HCT116 (cell line): ENCODE results near the gene GJB4. TPM values are rescaled to one million over a fixed set of nuclear protein-coding genes. Genes with fewer than 3 reads are reported as not detected.

Experiments
- ATAC-seq: fragments of 200-7000 bp; cut with Tn5 transposase; 2 replicates; pipeline ENCODE4 v1.9.1; 2020; ENCODE audit warnings: mild to moderate bottlenecking, moderate library complexity
- BruUV-seq: library from RNA; stranded (reverse); fragments of 400-500 nt; replicated peaks from 2 replicates; lab custom pipeline; 2021; lab: Mats Ljungman, UMichigan
- CTCF ChIA-PET: fragments of 300-600 bp; sonication (Branson Sonifier 250); formaldehyde crosslinking; loops from one replicate; lab custom pipeline; 2021; ENCODE audit warnings: antibody characterized with exemption; lab: Charles Lee
- POLR2A ChIA-PET: fragments of 300-600, 350-600 bp; sonication (Branson Sonifier 250); formaldehyde crosslinking; loops from one replicate; lab custom pipeline; 2021; ENCODE audit warnings: antibody characterized with exemption; lab: Charles Lee
- RAD21 ChIA-PET, 2 experiments: fragments of 300-600 bp; sonication (Branson Sonifier 250); formaldehyde crosslinking; loops; one replicate each; lab custom pipeline; 2023; ENCODE audit warnings: low total read pairs in 2 of 2; ENCODE audit not compliant: uncharacterized antibody in 2 of 2, unreplicated experiment in 2 of 2, low non-redundant PET in 1 of 2; lab: Charles Lee
- DNase-seq: peaks from one replicate; pipeline ENCODE4 v3.0.0-alpha.2; 2010; ENCODE audit warnings: low read depth, low spot score
- H2AFZ ChIP-seq: fragments of 200-600 bp; shearing (Covaris generic), sonication (generic); 2 replicates; pipeline ENCODE4 v1.6.1; 2017; ENCODE audit warnings: low read depth, mixed run types, mixed read lengths, antibody characterized with exemption, low read length; ENCODE audit not compliant: poor library complexity, severe bottlenecking
- H3K27ac ChIP-seq: 2 replicates; pipeline ENCODE4 v1.5.1; 2012; ENCODE audit warnings: low read depth, low read length
- H3K27me3 ChIP-seq: fragments of 200-600 bp; sonication (generic); 2 replicates; pipeline ENCODE4 v1.6.1; 2016; ENCODE audit warnings: mixed run types, low read length, mixed read lengths; ENCODE audit not compliant: insufficient read depth
- H3K36me3 ChIP-seq, 2 experiments: fragments of 200-500 bp in 1 of 2; fragments of 200-600 bp in 1 of 2; sonication (Bioruptor generic) in 1 of 2; sonication (generic) in 1 of 2; 2 replicates each; pipeline versions ENCODE4 v1.5.1 to v1.6.1; 2014 to 2016; ENCODE audit warnings: low read length in 2 of 2, inconsistent platforms in 1 of 2, mixed read lengths in 1 of 2, mixed run types in 1 of 2; ENCODE audit not compliant: insufficient read depth in 2 of 2, control insufficient read depth in 1 of 2
- H3K4me1 ChIP-seq, 2 experiments: fragments of 200-600 bp in 1 of 2; sonication (generic) in 1 of 2; 2 replicates each; pipeline versions ENCODE4 v1.5.1 to v1.6.1; 2012 to 2017; ENCODE audit warnings: low read length in 2 of 2, inconsistent platforms in 1 of 2, mild to moderate bottlenecking in 1 of 2, mixed read lengths in 1 of 2, mixed run types in 1 of 2, moderate library complexity in 1 of 2; ENCODE audit not compliant: insufficient read depth in 2 of 2, control insufficient read depth in 1 of 2
- H3K4me2 ChIP-seq: fragments of 200-600 bp; sonication (generic); 2 replicates; pipeline ENCODE4 v1.6.1; 2017; ENCODE audit warnings: mixed run types, low read length, mixed read lengths
- H3K4me3 ChIP-seq, 2 experiments: fragments of 200-600 bp in 1 of 2; sonication (generic) in 1 of 2; replicated peaks in 1 of 2; 2 replicates each; pipeline ENCODE4 v1.5.1; 2011 to 2016; ENCODE audit warnings: low read length in 2 of 2, control low read depth in 1 of 2, low read depth in 1 of 2, mild to moderate bottlenecking in 1 of 2, mixed read lengths in 1 of 2, mixed run types in 1 of 2
- H3K79me2 ChIP-seq: fragments of 200-600 bp; sonication (generic); 2 replicates; pipeline ENCODE4 v1.6.1; 2017; ENCODE audit warnings: mild to moderate bottlenecking, mixed run types, low read length, moderate library complexity, mixed read lengths; ENCODE audit not compliant: insufficient read depth
- H3K9ac ChIP-seq: fragments of 200-600 bp; sonication (generic); 2 replicates; pipeline ENCODE4 v1.6.1; 2016; ENCODE audit warnings: low read length, mixed read lengths
- H3K9me2 ChIP-seq: fragments of 200-600 bp; sonication (generic), shearing (Covaris generic); 2 replicates; pipeline ENCODE4 v1.6.1; 2017; ENCODE audit warnings: mixed run types, mild to moderate bottlenecking, moderate library complexity; ENCODE audit not compliant: insufficient read depth
- H3K9me3 ChIP-seq, 2 experiments: fragments of 200-500 bp in 1 of 2; fragments of 200-600 bp in 1 of 2; sonication (Bioruptor generic) in 1 of 2; sonication (generic) in 1 of 2; 2 replicates each; pipeline ENCODE4 v1.6.1; 2014 to 2017; ENCODE audit warnings: low read length in 2 of 2, mixed read lengths in 2 of 2, inconsistent platforms in 1 of 2, low read depth in 1 of 2, mild to moderate bottlenecking in 1 of 2, mixed run types in 1 of 2, moderate library complexity in 1 of 2; ENCODE audit not compliant: control insufficient read depth in 1 of 2, insufficient read depth in 1 of 2
- H4K20me1 ChIP-seq: fragments of 200-600 bp; sonication (generic), shearing (Covaris generic); 2 replicates; pipeline ENCODE4 v1.6.1; 2017; ENCODE audit warnings: mixed run types, mild to moderate bottlenecking, moderate library complexity; ENCODE audit not compliant: insufficient read depth
- EGR1 ChIP-seq: IDR thresholded peaks from 2 replicates; pipeline ENCODE4 v1.6.1; 2012; ENCODE audit warnings: low read depth
- ELF1 ChIP-seq: IDR thresholded peaks from 2 replicates; pipeline ENCODE4 v1.6.1; 2012; ENCODE audit warnings: low read depth, borderline replicate concordance
- EZH2 ChIP-seq: fragments of 200-600 bp; sonication (generic); IDR thresholded peaks from 2 replicates; pipeline ENCODE4 v1.6.1; 2017; ENCODE audit warnings: antibody characterized with exemption, mixed run types
- FOSL1 ChIP-seq: IDR thresholded peaks from 2 replicates; pipeline ENCODE4 v1.6.1; 2012; ENCODE audit warnings: low read depth
- POLR2A ChIP-seq: IDR thresholded peaks from 2 replicates; pipeline ENCODE4 v1.7.0; 2011; ENCODE audit warnings: borderline replicate concordance; ENCODE audit not compliant: insufficient read depth, insufficient read length; ENCODE audit errors: extremely low read depth
- RAD21 ChIP-seq: IDR thresholded peaks from 2 replicates; pipeline ENCODE4 v1.6.1; 2012; ENCODE audit warnings: low read depth, mild to moderate bottlenecking
- YY1 ChIP-seq: IDR thresholded peaks from 2 replicates; pipeline ENCODE4 v1.6.1; 2011; ENCODE audit warnings: low read length, low read depth, moderate library complexity, mild to moderate bottlenecking; ENCODE audit not compliant: insufficient replicate concordance; ENCODE audit errors: extremely low read depth
- ZNF274 ChIP-seq: fragments of 200-500 bp; sonication (Bioruptor generic); IDR thresholded peaks from 2 replicates; pipeline ENCODE4 v1.6.1; 2014; ENCODE audit warnings: mild to moderate bottlenecking, low read depth, low read length, inconsistent platforms
- intact Hi-C: fragments of 100-400 bp; cut with micrococcal nuclease; formaldehyde crosslinking; loops from 2 replicates; pipeline ENCODE4 v1.10.0; 2022
- total RNA-seq: library from RNA; stranded (reverse); gene quantifications from one replicate; pipeline ENCODE4 v1.2.1, GENCODE V29; 2021; ENCODE audit not compliant: unreplicated experiment
- TF ChIP-seq, protein P1 (sequence below): IDR thresholded peaks from 2 replicates; pipeline ENCODE4 v1.6.1; 2012; ENCODE audit warnings: low read depth
- TF ChIP-seq, protein P2 (sequence below): IDR thresholded peaks from 2 replicates; pipeline ENCODE4 v1.6.1; 2011; ENCODE audit warnings: mild to moderate bottlenecking, low read length, moderate library complexity; ENCODE audit not compliant: insufficient replicate concordance; ENCODE audit errors: extremely low read depth
- TF ChIP-seq, protein P3 (sequence below): IDR thresholded peaks from 2 replicates; pipeline ENCODE4 v1.6.1; 2012

The GJB4 gene
- total RNA-seq, 1 experiment from 2014 or later = 2.0 TPM

DNA sequence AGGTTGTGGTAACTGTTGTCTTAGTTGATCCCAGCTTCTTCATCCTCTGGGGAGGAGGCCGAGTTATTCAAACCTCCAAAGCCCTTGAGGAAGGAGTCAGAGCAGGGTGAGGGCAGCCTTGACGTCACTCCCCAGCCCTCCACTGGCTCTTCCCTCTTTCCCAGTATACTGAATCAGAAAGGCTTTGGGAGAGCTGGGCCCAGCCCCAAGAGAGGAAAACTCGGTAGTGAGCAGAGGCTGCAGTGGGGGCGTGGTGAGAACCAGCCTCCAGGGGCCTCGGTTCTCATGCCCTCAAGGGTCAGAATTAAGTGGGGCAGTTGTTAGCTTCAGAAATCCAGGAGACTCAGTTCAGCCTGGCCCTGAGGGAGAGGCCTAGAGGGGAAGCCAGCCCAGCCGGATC is 31.4 kb downstream of the GJB4 start (continued):
- TF ChIP-seq, protein P1, sequence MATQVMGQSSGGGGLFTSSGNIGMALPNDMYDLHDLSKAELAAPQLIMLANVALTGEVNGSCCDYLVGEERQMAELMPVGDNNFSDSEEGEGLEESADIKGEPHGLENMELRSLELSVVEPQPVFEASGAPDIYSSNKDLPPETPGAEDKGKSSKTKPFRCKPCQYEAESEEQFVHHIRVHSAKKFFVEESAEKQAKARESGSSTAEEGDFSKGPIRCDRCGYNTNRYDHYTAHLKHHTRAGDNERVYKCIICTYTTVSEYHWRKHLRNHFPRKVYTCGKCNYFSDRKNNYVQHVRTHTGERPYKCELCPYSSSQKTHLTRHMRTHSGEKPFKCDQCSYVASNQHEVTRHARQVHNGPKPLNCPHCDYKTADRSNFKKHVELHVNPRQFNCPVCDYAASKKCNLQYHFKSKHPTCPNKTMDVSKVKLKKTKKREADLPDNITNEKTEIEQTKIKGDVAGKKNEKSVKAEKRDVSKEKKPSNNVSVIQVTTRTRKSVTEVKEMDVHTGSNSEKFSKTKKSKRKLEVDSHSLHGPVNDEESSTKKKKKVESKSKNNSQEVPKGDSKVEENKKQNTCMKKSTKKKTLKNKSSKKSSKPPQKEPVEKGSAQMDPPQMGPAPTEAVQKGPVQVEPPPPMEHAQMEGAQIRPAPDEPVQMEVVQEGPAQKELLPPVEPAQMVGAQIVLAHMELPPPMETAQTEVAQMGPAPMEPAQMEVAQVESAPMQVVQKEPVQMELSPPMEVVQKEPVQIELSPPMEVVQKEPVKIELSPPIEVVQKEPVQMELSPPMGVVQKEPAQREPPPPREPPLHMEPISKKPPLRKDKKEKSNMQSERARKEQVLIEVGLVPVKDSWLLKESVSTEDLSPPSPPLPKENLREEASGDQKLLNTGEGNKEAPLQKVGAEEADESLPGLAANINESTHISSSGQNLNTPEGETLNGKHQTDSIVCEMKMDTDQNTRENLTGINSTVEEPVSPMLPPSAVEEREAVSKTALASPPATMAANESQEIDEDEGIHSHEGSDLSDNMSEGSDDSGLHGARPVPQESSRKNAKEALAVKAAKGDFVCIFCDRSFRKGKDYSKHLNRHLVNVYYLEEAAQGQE = no peak
- TF ChIP-seq, protein P2, sequence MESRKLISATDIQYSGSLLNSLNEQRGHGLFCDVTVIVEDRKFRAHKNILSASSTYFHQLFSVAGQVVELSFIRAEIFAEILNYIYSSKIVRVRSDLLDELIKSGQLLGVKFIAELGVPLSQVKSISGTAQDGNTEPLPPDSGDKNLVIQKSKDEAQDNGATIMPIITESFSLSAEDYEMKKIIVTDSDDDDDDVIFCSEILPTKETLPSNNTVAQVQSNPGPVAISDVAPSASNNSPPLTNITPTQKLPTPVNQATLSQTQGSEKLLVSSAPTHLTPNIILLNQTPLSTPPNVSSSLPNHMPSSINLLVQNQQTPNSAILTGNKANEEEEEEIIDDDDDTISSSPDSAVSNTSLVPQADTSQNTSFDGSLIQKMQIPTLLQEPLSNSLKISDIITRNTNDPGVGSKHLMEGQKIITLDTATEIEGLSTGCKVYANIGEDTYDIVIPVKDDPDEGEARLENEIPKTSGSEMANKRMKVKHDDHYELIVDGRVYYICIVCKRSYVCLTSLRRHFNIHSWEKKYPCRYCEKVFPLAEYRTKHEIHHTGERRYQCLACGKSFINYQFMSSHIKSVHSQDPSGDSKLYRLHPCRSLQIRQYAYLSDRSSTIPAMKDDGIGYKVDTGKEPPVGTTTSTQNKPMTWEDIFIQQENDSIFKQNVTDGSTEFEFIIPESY = no peak

DNA sequence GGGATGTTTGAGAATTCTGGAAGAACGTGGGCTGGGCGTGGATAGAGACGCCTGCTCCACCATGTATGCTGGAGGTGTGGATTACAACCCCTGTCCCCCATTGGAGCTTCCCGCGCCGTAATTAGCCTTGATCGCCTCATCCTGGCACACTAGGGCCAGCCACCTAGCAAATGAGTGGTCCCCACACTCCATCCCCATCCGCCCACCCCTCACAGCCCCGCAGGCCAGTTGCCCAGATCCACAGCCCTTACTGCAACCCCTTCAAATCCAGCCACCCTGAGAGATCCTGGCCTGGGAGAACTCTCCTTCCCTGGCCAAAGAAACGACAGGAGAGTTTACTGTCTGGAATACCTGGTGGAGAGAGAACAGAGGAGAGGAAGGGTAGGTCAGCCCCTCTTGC is 32.9 kb downstream of the GJB4 start:
- Histone ChIP-seq H3K9me3 (no peaks in the 10 kb centered on the region), H3K4me1 (peaks cover 0 to 7% of the 10 kb centered on the region in 2 experiments; a peak in 1 of 4 replicates), H3K36me3 (no peaks in the 10 kb centered on the region; a peak in 1 of 4 replicates), H3K27me3 (peaks cover 3% of the 10 kb centered on the region; the same call in 1 of the 2 replicates), H3K4me2 (no peak overlapping the region), H3K79me2 (no peaks in the 10 kb centered on the region), H3K9me2 (no peaks in the 10 kb centered on the region), H4K20me1 (no peaks in the 10 kb centered on the region), H2AFZ (no peak overlapping the region)
- ATAC-seq = no peak
- RAD21 ChIA-PET = no interaction called here
- intact Hi-C loops = no loop called here
- DNase-seq = no peak
- POLR2A ChIA-PET = interaction anchor here (1.2 kb wide), 1 partner anchor 11 kb away, joined by 3 read pairs; no protein-coding TSS in a partner anchor
- BruUV-seq = no TSS peak
- TF ChIP-seq YY1 = no peak
- no peak for TF ChIP-seq POLR2A
- TF ChIP-seq, protein P3, sequence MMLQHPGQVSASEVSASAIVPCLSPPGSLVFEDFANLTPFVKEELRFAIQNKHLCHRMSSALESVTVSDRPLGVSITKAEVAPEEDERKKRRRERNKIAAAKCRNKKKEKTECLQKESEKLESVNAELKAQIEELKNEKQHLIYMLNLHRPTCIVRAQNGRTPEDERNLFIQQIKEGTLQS = no peak
- no peak for TF ChIP-seq EGR1
- TF ChIP-seq RAD21 = no peak
- TF ChIP-seq, protein P1 = no peak
- no peak for TF ChIP-seq FOSL1
- no peak for TF ChIP-seq ELF1
- no peak for TF ChIP-seq EZH2
- no peak for TF ChIP-seq ZNF274
- TF ChIP-seq, all 23 proteins: peak for 0
- CTCF ChIA-PET = no interaction called here
- H3K4me3 ChIP-seq = no peak overlapping the region
- H3K27ac ChIP-seq = no peak overlapping the region
- H3K9ac ChIP-seq = no peak overlapping the region
